Muscle layer of duodenum (tissue), 2 donors: ENCODE results near the gene MRPS27.
A peak's percentile ranks its signal among the peaks of the same experiment; 100 is the strongest.

Source experiments
- H3K27ac ChIP-seq: one replicate; pipeline ENCODE4 v1.7.0; 2013; ENCODE audit warnings: mild to moderate bottlenecking, low read length
- H3K27me3 ChIP-seq: one replicate; pipeline ENCODE4 v1.7.0; 2013; ENCODE audit warnings: low read depth, mild to moderate bottlenecking, control low read depth, low read length
- H3K36me3 ChIP-seq, 2 donors: one replicate each; pipeline ENCODE4 v1.7.0; 2013; ENCODE audit warnings: low read length in 2 of 2, control low read depth in 1 of 2, mild to moderate bottlenecking in 1 of 2; ENCODE audit not compliant: insufficient read depth in 2 of 2, control insufficient read depth in 1 of 2
- H3K4me1 ChIP-seq, 2 donors: one replicate each; pipeline ENCODE4 v1.7.0; 2013; ENCODE audit warnings: low read length in 2 of 2, mild to moderate bottlenecking in 2 of 2, control low read depth in 1 of 2, moderate library complexity in 1 of 2; ENCODE audit not compliant: insufficient read depth in 2 of 2, control insufficient read depth in 1 of 2
- H3K4me3 ChIP-seq, 2 donors: one replicate each; pipeline ENCODE4 v1.7.0; 2013; ENCODE audit warnings: low read length in 2 of 2, low read depth in 1 of 2, mild to moderate bottlenecking in 1 of 2
- H3K9me3 ChIP-seq, 2 donors: one replicate each; pipeline ENCODE4 v1.7.0; 2013; ENCODE audit warnings: low read length in 2 of 2, control low read depth in 1 of 2, mild to moderate bottlenecking in 1 of 2; ENCODE audit not compliant: control insufficient read depth in 1 of 2
- donor health status: healthy.

Gene MRPS27

DNA sequence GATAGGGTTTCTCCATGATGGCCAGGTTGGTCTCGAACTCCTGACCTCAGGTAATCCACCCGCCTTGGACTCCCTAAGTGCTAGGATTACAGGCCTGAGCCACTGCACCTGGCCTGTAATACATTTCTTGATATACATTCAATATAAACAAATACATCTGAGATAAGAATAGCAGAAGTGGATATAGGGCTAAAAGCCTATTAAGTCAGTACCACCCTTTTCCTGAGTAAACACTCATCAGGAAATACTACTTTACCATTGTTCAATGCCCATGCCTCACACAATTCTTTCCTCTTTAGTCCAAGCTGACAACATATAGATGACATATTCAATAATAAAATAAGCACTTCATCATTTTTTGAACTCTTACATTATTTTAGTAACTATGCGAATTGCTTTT lies 64.8 kb downstream of the MRPS27 start:
- Histone ChIP-seq H3K4me3 (no peak overlapping the region), H3K9me3 (no peaks in the 10 kb centered on the region), H3K27ac (no peak overlapping the region), H3K36me3 (no peaks in the 10 kb centered on the region), H3K4me1 (no peaks in the 10 kb centered on the region), H3K27me3 (no peaks in the 10 kb centered on the region)

DNA sequence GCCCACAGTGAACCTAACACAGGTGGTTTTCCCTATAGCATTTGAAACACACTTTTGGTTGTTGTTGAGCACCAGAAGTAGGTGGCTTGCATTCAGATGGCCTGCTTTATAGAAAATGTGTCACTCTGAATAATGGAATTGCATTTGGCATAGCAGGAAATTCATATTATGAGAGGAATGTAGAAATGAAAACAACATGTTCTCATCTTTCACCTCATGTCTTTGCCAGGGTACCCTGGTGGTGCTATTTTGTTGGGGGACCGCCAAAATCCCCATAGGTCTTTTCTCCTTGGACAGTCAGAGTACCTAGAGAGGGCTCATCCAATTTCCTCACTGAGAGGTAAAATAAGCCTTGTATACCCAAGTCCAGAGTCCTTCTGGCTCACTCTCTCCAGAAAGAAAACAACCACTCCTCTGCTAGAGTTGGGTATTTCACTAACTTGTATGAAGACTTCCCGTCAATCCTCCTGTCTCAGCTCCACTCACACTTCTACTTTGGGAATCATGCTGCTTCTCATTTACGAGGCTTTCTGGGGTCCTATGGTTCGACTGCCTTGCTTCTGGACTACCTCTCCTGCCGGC lies 67.4 kb downstream of the MRPS27 start:
- peaks cover 0 to 3% of the 10 kb centered on the region in 2 donors for H3K36me3 ChIP-seq
- no peak overlapping the region for H3K4me3 ChIP-seq
- H3K27me3 ChIP-seq, result no peaks in the 10 kb centered on the region
- H3K9me3 ChIP-seq, result no peaks in the 10 kb centered on the region
- H3K4me1 ChIP-seq, result peaks cover 0 to 14% of the 10 kb centered on the region in 2 donors
- no peak overlapping the region for H3K27ac ChIP-seq

DNA sequence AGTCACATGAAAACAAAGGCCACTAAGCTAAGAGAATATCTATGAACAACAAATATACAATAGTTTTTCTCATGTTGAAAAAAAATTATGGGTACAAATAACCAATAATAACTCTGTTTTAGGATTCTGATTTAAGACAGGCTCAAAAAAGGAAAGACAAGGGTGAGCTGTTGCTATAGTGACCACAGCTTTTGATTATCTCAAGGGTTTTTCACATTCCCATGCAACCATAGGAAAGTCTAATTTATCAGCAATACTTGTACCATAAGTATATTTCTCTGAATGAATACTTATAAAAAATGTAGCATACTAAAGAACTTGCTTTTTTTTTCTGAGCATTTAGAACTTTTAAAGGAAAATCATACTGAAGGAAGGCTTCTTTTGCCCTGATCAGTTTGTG lies 68.0 kb downstream of the MRPS27 start:
- Histone ChIP-seq H3K4me1 (peaks cover 0 to 18% of the 10 kb centered on the region in 2 donors), H3K4me3 (no peak overlapping the region), H3K9me3 (no peaks in the 10 kb centered on the region), H3K27me3 (no peaks in the 10 kb centered on the region), H3K27ac (no peak overlapping the region), H3K36me3 (peaks cover 0 to 3% of the 10 kb centered on the region in 2 donors)

DNA sequence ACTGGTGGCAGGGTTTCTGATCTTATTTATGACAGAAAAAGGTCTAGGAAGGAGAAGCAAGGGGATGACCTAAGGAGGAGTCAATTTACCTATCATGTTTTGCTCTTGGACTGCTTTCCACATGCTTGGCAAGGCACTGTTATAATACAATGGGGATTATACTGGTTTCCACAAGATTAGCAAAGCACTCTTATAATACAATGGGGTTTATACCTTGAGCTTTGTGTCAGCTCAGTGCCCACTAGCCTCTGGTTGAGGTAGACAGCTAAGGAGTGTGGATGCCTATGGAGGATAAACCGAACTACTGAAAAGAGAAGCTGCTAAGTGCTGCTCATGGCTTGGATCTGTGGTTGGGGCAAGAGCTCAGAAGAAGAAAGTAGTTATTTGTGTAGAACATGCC lies 68.7 kb downstream of the MRPS27 start:
- H3K4me1 ChIP-seq, result peaks cover 0 to 24% of the 10 kb centered on the region in 2 donors
- no peaks in the 10 kb centered on the region for H3K27me3 ChIP-seq

DNA sequence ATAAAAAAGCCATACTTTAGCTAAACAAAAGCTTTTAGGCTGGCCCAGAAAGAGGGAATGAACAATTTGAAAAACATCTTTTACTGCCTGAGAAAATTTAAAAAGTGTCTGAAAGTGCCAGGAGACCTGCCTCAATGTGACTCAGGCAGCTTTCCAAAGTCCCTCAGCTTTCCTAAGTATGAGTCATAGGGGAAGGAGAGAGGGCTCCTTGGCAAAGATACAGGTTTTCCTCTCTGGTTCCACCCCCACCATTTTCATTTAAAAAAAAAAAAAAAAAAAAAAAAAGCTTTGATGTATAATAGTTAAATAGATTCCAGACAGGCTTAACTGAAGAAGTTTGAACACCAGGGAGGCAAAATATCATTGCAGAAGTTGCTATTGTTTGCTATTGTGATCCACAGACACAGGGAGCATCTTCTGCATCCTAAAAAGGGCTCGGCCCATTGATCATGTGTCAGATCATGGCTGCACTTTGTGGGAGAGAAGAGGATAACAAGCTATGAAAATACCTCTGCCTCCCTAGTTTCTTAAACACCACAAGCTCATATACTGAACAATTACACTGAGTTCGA lies 71.5 kb downstream of the MRPS27 start:
- Histone ChIP-seq H3K4me3 (no peak overlapping the region), H3K27ac (no peak overlapping the region), H3K27me3 (no peaks in the 10 kb centered on the region), H3K9me3 (no peaks in the 10 kb centered on the region), H3K36me3 (peaks cover 0 to 11% of the 10 kb centered on the region in 2 donors), H3K4me1 (peaks cover 0 to 41% of the 10 kb centered on the region in 2 donors)

More for the DNA sequence above, 68.7 kb downstream of the MRPS27 start:
- peaks cover 0 to 6% of the 10 kb centered on the region in 2 donors for H3K36me3 ChIP-seq
- no peaks in the 10 kb centered on the region for H3K9me3 ChIP-seq
- H3K27ac ChIP-seq, result no peak overlapping the region
- no peak overlapping the region for H3K4me3 ChIP-seq

DNA sequence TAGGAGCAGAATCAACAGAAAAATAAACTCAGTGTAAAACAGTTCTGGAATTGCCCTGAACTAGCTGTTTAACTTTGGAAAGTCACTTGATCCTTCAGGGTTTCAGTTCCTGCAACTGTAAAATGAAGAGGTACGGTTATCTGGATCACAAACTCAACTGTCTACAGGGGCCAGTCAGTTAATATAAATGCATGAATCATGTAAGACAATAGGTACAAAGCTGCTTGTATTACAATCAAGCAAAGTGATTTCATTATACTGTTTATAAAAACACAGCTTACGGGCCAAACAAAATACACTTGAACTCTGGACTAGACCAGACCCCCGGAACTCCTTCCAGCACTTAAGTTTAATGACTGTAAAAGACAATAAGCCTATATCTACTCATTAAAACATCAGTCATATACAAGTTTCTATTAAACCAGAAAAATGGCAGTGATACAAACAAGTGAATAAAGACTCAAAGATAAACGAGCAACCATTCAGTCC lies 73.0 kb downstream of the MRPS27 start:
- peaks cover 0 to 41% of the 10 kb centered on the region in 2 donors for H3K4me1 ChIP-seq

DNA sequence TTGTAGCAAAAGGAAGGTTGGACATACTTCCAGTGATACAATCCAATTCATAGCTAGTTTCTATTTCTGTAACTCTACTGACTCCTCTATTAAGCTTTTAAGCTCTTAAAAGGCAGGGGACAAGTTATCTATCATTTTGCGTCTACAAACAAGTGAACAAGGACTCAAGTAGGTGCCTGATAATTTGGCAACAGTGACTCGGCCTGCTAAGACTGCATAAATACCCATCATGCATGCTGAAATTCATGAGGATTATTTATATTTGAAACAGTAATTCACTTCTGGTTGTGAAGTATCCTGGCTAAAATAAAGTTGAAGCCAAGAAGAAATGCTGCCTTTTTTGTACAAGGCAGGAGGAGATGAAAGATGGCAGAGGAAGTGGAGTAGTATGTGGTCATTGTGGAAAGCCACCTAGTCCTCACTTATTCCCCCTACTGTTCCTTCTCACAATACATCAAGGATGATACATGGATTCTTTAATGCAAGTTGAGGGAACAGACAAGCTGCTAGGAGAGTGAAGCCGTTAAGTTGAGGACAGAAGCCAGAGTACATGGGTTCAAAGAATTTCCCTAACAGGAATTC lies 74.0 kb downstream of the MRPS27 start:
- Histone ChIP-seq H3K9me3 (no peaks in the 10 kb centered on the region), H3K27ac (peak overlapping the region; percentile 32), H3K4me1 (peaks cover 0 to 41% of the 10 kb centered on the region in 2 donors), H3K36me3 (peaks cover 0 to 11% of the 10 kb centered on the region in 2 donors), H3K27me3 (no peaks in the 10 kb centered on the region), H3K4me3 (peak overlapping the region in 1 of 2 donors; percentile 29)

More for the DNA sequence above, 73.0 kb downstream of the MRPS27 start:
- Histone ChIP-seq H3K27me3 (no peaks in the 10 kb centered on the region), H3K36me3 (peaks cover 0 to 11% of the 10 kb centered on the region in 2 donors), H3K27ac (peak overlapping the region; percentile 32), H3K9me3 (no peaks in the 10 kb centered on the region), H3K4me3 (no peak overlapping the region)

DNA sequence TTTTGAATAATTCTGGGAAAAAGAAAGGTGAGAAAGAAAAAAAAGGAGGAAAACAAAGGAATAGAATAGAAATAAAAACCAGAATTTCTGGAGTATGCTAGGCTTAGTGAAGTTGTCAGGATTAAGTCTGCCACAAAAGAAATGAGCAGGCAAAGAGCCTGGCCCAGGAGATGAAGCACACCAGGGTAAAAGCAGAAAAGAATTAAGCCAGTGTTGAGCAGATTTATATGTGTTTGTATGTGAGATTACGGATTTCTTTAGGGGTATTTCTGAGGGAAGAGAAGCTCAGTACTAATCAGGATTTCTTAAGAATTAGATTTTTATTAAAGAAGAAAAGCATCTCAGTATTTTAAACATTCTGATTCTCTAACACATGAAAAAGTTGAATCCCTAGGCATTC lies 74.5 kb downstream of the MRPS27 start:
- Histone ChIP-seq H3K4me3 (peak overlapping the region in 1 of 2 donors; percentile 29), H3K27me3 (no peaks in the 10 kb centered on the region), H3K9me3 (no peaks in the 10 kb centered on the region), H3K4me1 (peaks cover 0 to 41% of the 10 kb centered on the region in 2 donors), H3K27ac (no peak overlapping the region), H3K36me3 (peaks cover 0 to 11% of the 10 kb centered on the region in 2 donors)

DNA sequence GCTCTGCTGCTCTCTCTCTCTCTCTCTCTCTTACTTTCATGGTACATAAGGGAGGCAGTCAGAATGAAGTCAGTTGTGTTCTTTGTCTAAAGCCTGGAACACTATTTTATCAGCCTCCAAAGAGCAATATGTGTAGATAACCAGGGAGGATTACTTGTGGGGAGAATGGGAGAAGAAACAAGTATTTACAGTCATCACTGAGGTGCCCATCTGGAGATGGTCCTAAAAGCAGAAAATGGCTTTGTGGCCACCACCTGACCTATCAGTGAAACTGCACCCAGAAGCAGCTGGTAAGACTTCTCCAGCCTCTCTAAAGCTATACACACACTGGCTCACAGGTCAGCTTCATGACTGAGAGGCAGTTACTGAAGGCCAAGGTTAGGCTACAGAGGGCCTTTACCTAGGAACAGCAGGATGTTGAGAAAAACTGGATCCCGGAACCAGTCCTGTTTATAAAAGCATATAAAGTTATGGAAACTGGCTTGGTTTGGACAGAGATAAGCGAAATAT lies 75.1 kb downstream of the MRPS27 start:
- H3K4me3 ChIP-seq, result no peak overlapping the region
- peaks cover 0 to 41% of the 10 kb centered on the region in 2 donors for H3K4me1 ChIP-seq
- H3K27ac ChIP-seq, result no peak overlapping the region
- H3K27me3 ChIP-seq, result no peaks in the 10 kb centered on the region
- H3K36me3 ChIP-seq, result peaks cover 0 to 11% of the 10 kb centered on the region in 2 donors
- no peaks in the 10 kb centered on the region for H3K9me3 ChIP-seq

DNA sequence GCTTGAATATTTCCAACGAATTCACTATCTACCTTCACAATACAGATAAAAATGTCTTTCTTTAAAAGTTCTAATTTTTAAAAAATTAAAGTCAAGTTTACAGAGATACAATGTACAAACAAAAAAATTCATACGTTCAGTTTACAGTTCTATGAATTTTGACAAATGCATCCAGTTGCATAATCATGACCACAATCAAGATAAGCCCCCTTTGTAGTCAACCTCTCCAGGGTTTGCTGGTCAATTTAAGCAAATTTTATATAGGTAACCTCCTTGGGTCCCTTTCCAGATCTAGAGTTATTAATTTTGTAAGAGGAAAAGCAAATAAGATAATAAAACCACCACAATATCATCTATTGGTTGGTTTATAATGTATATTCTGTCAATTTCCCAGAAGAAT lies 76.3 kb downstream of the MRPS27 start:
- Histone ChIP-seq H3K4me3 (no peak overlapping the region), H3K27ac (no peak overlapping the region), H3K36me3 (peaks cover 0 to 11% of the 10 kb centered on the region in 2 donors), H3K9me3 (no peaks in the 10 kb centered on the region), H3K4me1 (peaks cover 0 to 37% of the 10 kb centered on the region in 2 donors), H3K27me3 (no peaks in the 10 kb centered on the region)

DNA sequence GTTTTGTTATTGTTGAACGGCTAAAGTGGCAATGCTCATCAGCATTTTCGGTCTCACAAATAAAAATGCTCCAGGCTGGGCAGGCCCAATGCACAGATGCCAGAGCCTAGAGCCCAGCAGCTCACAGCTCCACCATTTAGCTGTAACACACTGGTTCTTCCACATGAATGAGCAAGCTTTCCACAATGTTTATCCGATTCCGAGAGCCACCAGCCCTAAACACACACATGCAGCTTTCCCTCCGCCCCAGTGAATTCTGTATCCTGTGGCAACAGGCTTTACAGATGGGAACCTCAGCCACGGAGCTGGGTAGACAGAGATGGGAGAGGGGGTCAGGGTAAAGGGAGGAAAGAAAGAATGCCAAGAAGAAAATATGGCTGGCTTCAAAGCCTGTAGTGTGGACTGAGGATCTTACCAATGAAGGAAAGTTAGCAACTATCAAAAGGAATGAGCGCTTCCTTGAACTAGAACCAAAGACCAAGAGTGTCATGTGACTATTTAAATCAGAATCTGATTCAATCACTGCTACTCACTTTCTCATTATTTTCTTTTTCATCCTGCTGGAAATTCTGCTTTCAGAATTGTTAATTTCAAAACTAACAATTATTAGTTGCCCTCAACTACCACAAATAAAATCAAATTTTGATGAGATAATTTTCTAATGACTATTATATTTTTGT lies 77.1 kb downstream of the MRPS27 start:
- Histone ChIP-seq H3K27me3 (no peaks in the 10 kb centered on the region), H3K36me3 (peaks cover 1 to 9% of the 10 kb centered on the region in 2 donors), H3K4me1 (peaks cover 0 to 29% of the 10 kb centered on the region in 2 donors), H3K9me3 (no peaks in the 10 kb centered on the region), H3K4me3 (no peak overlapping the region), H3K27ac (no peak overlapping the region)
